Measurements from ENCODE around the gene OR4K5. TPM values are rescaled to one million over a fixed set of nuclear protein-coding genes. Genes with fewer than 3 reads are reported as not detected.

The OR4K5 gene
- total RNA-seq, 1 experiment from 2014 or later: not detected

Other genes with a start within 250 kb of the OR4K5 start
- gene OR11H2, start 206.7 kb upstream of the OR4K5 start, total RNA-seq (2021): not detected in 2 replicates
- not detected in 2 replicates for gene OR4Q3, start 177.0 kb upstream of the OR4K5 start, total RNA-seq (2021)
- gene OR4M1, start 147.1 kb upstream of the OR4K5 start, total RNA-seq (2021): not detected in 2 replicates
- gene OR4N2, start 116.8 kb upstream of the OR4K5 start, total RNA-seq (2021): not detected in 2 replicates
- gene OR4K2, start 45.5 kb upstream of the OR4K5 start, total RNA-seq (2021): not detected in 2 replicates
- not detected in 2 replicates for gene OR4K1, start 10.3 kb downstream of the OR4K5 start, total RNA-seq (2021)
- not detected in 2 replicates for gene OR4K15, start 55.0 kb downstream of the OR4K5 start, total RNA-seq (2021)
- gene OR4Q2, start 81.6 kb downstream of the OR4K5 start, total RNA-seq (2021): not detected in 2 replicates
- not detected in 2 replicates for gene OR4K14, start 98.7 kb downstream of the OR4K5 start, total RNA-seq (2021)
- gene OR4K13, start 115.4 kb downstream of the OR4K5 start, total RNA-seq (2021): not detected in 2 replicates
- not detected in 2 replicates for gene OR4L1, start 139.4 kb downstream of the OR4K5 start, total RNA-seq (2021)
- gene OR4K17, start 190.1 kb downstream of the OR4K5 start, total RNA-seq (2021): not detected in 2 replicates
- gene OR4N5, start 218.2 kb downstream of the OR4K5 start, total RNA-seq (2021): not detected in 2 replicates

Data from A673 (cell line).